NCI-H748 (cell line): ENCODE measurements around the gene LCE1F.
A peak's percentile ranks its signal among the peaks of the same experiment; 100 is the strongest.

Source experiments
- DNase-seq: peaks from one replicate; lab custom pipeline; 2025; ENCODE audit not compliant: unreplicated experiment; lab: John Stamatoyannopoulos, UW

The LCE1F gene

DNA sequence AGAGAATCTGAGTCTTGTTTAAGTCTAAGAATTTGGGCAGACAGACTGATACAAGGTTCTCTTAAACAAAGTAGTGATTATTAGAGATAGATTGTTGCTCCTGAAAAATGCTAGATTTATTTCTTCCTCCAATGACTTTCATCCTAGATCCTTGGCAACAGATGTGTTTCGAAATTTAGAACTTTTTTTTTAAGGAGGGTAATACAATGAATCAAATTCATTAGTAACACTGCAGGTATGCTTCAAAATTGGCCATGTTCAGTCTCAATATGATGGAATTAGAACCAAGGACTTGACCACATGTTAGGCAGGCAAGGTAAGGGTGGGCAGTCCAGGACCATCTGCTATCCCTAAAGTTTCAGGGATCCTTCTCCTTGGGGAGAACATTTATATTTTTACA, 4.5 kb upstream of the LCE1F start:
- DNase-seq: no peak

DNA sequence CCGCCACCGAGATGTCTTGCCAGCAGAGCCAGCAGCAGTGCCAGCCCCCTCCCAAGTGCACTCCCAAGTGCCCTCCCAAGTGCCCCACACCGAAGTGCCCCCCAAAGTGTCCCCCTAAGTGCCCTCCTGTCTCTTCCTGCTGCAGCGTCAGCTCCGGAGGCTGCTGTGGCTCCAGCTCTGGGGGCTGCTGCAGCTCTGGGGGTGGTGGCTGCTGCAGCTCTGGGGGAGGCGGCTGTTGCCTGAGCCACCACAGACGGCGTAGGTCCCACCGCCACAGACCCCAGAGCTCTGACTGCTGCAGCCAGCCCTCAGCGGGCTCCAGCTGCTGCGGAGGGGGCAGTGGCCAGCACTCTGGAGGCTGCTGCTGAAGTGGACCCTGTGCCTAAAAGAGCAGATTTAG, 1.4 kb downstream of the LCE1F start:
- no peak for DNase-seq

DNA sequence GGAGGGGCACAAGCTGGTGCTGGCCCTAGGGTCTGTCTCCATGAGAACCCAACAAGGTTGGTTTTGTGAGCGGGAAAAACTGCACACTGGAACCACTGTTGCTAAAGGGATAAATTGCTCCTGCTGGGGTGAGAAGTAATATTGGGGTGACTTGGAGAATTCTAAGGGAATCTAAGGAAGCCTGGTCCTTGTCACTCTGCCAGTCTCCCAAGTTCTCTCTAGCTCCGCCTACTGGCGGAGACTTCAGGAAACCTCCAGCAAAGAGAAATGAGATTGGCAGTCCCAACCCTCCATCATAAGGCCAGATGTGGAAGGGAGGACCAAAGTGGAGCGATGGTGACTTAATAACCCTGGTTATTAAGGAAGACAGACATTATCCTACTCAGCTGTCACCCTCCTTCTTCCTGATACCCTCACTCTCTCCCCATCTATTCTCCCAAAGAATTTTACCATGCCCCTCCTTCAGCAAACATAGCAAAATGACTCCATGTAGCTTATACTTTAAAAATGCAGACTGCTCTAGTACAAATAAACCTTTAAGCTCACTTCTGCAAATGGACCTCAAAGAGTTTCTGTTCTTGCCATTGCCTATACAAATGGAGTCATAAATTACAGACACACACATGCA, 2.7 kb downstream of the LCE1F start:
- DNase-seq: peak; percentile 26

GRCh38 chr1:152783095-152783494, 8.2 kb downstream of the LCE1F start:
- DNase-seq: no peak

DNA sequence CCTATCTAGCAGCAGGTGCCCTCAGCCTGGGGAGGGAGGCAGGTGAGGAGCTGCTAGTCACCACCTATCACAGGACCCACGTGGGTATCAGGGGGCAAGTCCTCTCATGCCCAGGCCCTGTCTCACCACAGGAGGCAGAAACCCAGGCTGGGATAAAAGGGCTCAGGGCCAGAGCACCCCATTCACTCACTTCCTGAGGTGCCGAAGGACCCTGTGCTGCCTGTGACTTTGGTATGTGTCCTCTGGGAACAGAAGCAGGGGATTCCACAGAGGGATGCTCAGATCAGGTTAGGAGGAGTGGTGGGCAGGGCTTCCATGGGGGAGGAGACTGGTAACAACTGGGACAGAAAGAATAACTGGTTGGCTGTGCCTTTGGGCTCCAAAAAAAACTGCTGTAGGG, 11.1 kb downstream of the LCE1F start, which contains the start of gene LCE1E:
LCE1E (plus strand) TSS at position 181 of the 400 bp plus-strand sequence. CDS start 1,043 bp downstream, outside the sequence.
- DNase-seq: no peak

DNA sequence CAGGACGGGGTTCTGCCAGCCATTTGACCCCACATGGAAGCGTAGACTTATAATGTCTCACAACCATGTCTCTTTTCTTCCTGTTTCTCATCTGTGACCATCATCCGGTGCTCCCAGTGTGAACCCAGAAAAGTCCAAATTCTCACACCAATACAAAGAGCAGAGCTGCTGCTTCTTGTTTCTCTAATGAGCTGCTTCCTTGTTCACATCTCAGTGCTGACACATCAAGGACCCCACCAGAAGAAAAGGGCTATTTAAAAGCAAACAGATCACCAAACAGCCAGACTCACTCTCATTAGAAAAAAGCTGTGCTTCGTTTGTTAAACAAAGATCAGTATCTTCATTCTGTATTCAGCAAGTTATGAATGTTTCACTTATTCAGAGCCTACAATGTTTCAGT, 20.7 kb downstream of the LCE1F start:
- DNase-seq: no peak

- DNase-seq: no peak
These were observed 21.5 kb downstream of the LCE1F start, which contains the start of gene LCE1D for GRCh38 chr1:152796421-152796820. Gene LCE1D (plus strand): TSS chr1:152796721. CDS start chr1:152797795, 1,074 bp downstream.

- DNase-seq: no peak
These were observed 26.4 kb downstream of the LCE1F start for GRCh38 chr1:152801333-152801732.

GRCh38 chr1:152806576-152806975, 31.6 kb downstream of the LCE1F start, which contains the start of gene LCE1C:
Gene LCE1C (minus strand): TSS chr1:152806651. CDS start chr1:152805478, 1,173 bp downstream.
- DNase-seq: no peak

DNA sequence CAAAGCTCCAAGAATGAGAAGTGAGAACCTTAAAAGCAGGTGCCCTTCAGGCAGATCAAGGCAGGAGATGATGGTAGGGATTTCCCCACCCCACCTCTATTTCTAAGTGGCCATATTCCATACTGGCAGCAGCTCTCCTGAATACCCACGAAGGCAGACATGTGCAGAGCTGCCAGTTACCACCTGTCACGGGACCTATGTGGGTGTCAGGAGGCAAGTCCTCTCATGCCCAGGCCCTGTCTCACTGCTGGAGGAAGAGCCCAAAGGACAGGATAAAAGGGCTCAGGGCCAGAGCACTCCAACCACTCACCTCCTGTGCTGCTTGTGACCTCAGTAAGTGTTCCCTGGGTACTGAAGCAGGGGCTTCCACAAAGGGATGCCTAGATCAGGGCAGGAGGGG, 36.1 kb downstream of the LCE1F start:
- DNase-seq: no peak

DNA sequence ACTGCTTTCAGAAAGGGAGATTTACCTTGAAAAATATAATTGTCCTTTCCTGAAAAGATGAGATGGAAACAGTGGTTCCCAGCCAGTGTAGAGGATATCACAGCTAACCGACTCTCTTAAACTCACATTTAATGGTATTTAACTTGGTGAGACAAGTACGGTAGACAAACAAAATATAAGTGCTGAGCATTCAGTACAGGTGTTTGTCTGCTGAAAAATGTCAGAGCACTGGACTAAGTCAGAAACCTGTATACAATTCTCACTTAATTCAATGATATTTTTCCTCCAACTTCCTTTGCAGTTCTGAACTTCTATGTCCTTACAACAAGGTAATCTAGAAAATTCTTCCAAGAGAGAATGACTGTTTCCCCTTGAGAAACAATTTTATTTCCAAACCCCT, 36.7 kb downstream of the LCE1F start, which contains the start of gene LCE1B:
LCE1B (plus strand) TSS at position 301 of the 400 bp plus-strand sequence. CDS start 476 bp downstream, outside the sequence.
- no peak for DNase-seq

DNA sequence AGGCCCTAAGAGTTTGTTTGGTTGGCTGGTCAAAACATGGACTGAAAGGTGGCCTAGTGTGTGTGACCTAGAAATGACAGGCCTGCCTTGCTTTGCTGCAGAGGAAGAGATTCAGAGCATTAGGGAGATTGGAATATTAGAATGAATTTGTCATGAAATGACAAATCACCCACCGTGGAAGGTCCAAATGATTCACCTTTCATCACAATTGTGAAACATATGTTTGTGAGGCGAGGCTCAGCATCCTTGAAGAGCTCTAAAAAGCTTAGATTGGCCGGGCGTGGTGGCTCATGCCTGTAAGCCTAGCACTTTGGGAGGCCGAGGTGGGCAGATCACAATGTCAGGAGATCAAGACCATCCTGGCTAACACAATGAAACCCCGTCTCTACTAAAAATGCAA, 42.4 kb downstream of the LCE1F start:
- DNase-seq: no peak

- DNase-seq: no peak
These were observed 48.4 kb downstream of the LCE1F start for GRCh38 chr1:152823294-152823693.

- no peak for DNase-seq
These were observed 50.0 kb downstream of the LCE1F start for GRCh38 chr1:152824964-152825363.
